Activated gamma-delta T cell treated with Interleukin-2 at 50 U/mL for 16 hours (primary cell): Measurements from ENCODE around the gene DEPDC1B.
"Not testable (repeated sequence)": the region's sequence is repeated elsewhere in the genome, so short reads cannot be mapped to it uniquely, and the experiment has no call there.

Experiments
- DNase-seq: peaks from one replicate; pipeline ENCODE4 v3.0.0-alpha.2; 2020

DEPDC1B gene

DNA sequence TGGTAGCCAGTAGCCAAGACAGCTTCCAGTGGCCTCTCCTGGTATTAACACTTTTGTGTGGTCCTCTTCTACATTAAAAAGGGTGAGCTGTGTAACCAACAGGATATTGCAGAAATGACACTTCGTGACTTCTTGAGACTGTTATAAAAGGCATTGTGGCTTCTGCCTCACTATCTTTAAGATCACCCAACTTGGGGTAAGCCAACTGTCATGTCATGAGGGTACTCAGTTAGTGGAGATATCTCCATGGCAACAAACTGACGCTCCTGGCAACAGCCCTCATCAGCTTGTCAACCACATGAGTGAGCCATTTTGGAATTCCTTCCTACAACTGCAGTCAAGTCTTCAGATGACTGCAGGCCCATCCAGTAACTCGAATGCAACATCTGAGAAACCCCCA lies 121.7 kb downstream of the DEPDC1B start:
- DNase-seq, result no peak

DNA sequence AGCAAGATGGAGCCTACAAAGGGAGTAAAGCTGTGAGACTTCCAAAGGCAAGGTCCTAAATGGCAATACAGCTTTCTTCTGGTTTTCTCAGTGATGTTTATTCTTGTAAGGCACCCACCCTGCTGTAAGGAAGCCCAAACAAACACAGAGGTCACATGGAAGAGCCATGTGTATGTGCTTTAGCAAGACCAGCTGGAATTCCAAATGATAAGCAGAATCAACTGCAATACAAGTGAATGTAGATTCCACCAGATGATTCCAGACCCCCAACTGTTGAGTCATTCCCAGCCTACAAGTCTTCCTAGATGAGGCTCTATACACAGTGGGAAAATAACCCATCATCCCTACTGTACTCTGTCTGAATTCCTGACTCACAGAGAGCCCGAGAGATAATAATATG lies 122.8 kb downstream of the DEPDC1B start:
- DNase-seq, result no peak

DNA sequence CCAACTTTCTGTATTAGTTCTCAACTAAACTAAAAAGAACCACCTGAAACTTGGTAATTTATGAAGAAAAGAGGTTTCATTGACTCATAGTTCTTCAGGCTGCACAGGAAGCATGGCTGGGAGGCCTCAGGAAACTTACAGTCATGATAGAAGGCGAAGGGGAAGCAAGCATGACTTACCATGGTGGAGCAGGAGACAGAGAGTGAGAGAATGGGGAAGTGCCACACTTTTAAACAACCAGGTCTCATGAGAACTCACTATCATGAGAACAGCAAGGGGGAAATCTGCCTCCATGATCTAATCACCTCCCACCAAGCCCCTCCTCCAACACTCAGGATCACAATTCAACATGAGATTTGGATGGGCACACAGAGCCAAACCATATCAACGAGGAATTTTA lies 123.5 kb downstream of the DEPDC1B start:
- DNase-seq, result no peak

DNA sequence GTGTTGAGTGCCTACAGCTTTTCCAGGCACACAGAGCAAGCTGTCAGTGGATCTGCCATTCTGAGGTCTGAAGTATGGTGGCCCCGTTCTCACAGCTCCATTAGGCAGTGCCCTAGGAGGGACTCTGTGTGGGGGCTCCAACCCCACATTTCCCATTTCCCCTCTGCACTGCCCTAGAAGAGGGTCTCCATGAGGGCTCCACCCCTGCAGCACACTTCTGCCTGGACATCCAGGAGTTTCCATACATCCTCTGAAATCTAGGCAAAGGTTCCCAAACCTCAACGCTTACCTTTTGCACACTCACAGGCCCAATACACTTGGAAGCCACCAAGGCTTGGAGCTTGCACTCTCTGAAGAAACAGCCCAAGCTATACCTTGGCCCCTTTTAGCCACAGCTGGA lies 131.3 kb downstream of the DEPDC1B start:
- DNase-seq, result no peak

DNA sequence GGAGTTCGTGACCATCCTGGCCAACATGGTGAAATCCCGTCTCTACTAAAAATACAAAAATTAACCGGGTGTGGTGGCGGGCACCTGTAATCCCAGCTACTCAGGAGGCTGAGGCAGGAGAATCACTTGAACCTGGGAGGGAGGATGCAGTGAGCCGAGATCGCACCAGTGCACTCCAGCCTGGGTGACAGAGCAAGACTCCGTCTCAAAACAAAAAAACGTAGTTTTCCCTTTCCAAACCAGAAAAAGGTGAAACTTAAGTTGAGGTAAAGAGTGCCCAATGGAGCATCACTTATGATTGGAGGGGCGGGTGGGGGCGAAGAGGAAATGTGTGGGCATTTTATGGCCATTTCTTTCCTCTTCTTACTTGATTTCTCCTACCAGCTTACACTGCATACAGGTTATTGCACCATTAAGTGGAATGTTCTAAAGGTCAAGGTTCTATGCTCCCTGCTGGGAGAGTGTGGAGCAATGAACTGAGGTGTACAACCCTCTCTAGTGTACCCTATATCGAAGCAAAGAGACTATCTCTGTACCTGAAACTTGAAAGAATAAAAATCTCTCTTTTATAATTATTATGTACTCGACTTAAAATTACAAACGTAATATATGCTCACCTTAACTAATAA lies 136.2 kb downstream of the DEPDC1B start:
- no peak for DNase-seq

DNA sequence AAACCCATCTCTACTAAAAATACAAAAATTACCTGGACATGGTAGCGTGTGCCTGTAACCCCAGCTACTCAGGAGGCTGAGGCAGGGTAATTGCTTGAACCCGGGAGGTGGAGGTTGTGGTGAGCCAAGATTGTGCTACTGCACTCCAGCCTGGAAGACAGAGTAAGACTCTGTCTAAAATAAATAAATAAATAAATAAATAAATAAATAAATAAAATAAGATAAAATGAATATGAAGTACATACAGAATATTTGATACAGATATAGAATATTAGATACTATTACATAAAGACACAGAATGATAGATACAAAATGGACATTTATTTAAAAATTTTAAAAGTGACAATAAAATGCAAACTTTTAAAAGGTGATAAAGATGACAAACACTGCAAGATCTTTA lies 146.7 kb downstream of the DEPDC1B start:
- DNase-seq, result not testable (repeated sequence)

DNA sequence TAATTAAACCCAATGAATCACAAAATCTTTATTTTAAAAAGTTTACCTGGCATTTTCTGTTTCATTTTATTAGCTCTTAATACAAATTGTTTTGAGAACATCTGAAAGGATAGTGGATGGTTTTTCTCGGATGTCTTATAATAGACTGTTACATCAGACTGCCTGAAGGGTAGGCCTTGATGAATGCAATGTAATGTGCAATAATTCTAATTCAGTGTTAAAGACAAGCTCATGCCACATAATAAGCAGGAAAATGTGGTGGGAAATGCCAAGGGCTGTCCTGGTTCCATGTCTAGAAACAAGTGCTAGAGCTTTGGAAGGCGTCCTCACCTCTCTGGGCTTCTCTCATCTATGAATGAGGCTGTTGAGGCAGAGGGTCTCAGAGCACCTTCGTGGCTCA lies 148.1 kb downstream of the DEPDC1B start:
- DNase-seq, result no peak

DNA sequence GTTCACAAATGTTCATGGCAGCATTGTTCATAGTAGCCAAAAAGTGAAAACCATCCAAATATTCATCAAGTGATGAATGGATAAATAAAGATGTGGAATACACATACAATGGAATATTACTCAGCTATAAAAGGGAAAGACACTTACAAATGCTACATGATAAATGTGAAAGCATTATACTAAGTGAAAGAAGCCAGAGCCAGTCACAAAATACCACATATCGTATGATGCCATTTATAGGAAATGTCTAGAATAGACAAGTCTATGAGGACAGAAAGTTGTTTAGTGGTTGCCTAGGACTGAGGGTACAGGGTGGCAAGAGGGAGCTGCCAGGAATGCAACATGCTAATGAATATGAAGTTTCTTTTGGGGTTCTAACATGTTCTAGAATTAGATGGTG lies 148.7 kb downstream of the DEPDC1B start:
- no peak for DNase-seq

DNA sequence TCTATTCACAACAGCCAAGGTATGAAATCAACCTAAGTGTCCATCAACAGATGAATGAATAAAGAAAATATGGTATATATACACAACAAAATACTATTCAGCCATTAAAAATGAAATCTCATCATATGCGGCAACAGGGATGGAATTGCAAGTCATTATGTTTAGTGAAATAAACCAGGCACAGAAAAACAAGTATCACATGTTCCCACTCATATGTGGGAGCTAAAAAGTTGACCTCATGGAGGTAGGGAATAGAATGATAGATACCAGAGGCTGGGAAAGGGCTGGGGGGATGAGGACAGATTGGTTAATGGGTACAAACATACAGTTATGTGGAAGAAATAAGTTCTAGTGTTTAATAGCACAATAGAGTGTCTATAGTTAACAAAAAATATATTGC lies 149.7 kb downstream of the DEPDC1B start:
- DNase-seq, result no peak

DNA sequence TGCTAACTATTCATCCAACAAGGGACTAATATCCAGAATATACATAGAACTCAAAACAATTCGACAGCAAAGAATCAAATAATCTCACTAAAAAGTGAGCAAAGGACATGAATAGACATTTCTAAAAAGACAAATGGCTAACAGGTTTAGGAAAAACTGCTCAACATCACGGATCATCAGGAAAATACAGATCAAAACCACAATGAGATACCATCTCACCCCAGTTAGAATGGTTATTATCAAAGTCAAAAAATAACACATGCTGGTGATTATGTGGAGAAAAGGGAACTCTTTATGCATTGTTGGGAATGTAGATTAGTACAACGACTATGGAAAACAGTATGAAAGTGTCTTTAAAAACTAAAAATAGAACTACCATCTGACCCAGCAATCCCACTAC lies 150.1 kb downstream of the DEPDC1B start:
- DNase-seq, result no peak
